CD14-positive monocyte (primary cell): ENCODE data around the gene PPP1R3G. TPM values are rescaled to one million over a fixed set of nuclear protein-coding genes. Genes with fewer than 3 reads are reported as not detected.

Experiments used
- DNase-seq, 3 donors: peaks; one replicate each; pipeline ENCODE4 v3.0.0-alpha.2; 2011 to 2022
- H2AFZ ChIP-seq: 2 replicates; pipeline ENCODE4 v1.6.0; 2012; ENCODE audit warnings: mild to moderate bottlenecking, low read depth, low read length, inconsistent platforms; ENCODE audit not compliant: insufficient read depth, poor library complexity, severe bottlenecking
- H3K27ac ChIP-seq, 2 donors: 1 replicate in 1 of 2; 2 replicates in 1 of 2; pipeline ENCODE4 v1.5.1; 2012 to 2013; ENCODE audit warnings: low read length in 2 of 2, control low read depth in 1 of 2, inconsistent platforms in 1 of 2, low read depth in 1 of 2, mild to moderate bottlenecking in 1 of 2
- H3K27me3 ChIP-seq, 2 donors: one replicate each; pipeline versions ENCODE4 v1.6.0 to v1.6.1; 2011 to 2013; ENCODE audit warnings: low read length in 2 of 2; ENCODE audit not compliant: control insufficient read depth in 2 of 2, insufficient read depth in 2 of 2
- H3K36me3 ChIP-seq, 2 donors: replicated peaks in 1 of 2; 1 replicate in 1 of 2; 2 replicates in 1 of 2; pipeline versions ENCODE4 v1.5.1 to v1.6.1; 2012 to 2013; ENCODE audit warnings: low read length in 2 of 2, control low read depth in 1 of 2, inconsistent platforms in 1 of 2, mild to moderate bottlenecking in 1 of 2; ENCODE audit not compliant: insufficient read depth in 2 of 2, control insufficient read depth in 1 of 2
- H3K4me1 ChIP-seq, 2 donors: 1 replicate in 1 of 2; 2 replicates in 1 of 2; pipeline versions ENCODE4 v1.5.1 to v1.6.1; 2012 to 2013; ENCODE audit warnings: low read length in 2 of 2, control low read depth in 1 of 2, inconsistent platforms in 1 of 2, mild to moderate bottlenecking in 1 of 2, moderate library complexity in 1 of 2; ENCODE audit not compliant: insufficient read depth in 2 of 2, control insufficient read depth in 1 of 2
- H3K4me2 ChIP-seq: replicated peaks from 2 replicates; pipeline ENCODE3; 2012; ENCODE audit warnings: low read length, moderate library complexity, mild to moderate bottlenecking; ENCODE audit not compliant: poor library complexity, severe bottlenecking; ENCODE audit errors: extremely low read depth
- H3K4me3 ChIP-seq, 3 experiments: fragments of 200-600 bp in 1 of 3; sonication (generic) in 1 of 3; replicated peaks in 1 of 3; 1 replicate in 2 of 3; 2 replicates in 1 of 3; pipeline ENCODE4 v1.5.1; 2011 to 2013; ENCODE audit warnings: low read length in 3 of 3, mild to moderate bottlenecking in 3 of 3, control low read depth in 2 of 3, low read depth in 2 of 3, inconsistent platforms in 1 of 3, moderate library complexity in 1 of 3
- H3K79me2 ChIP-seq: 2 replicates; pipeline ENCODE4 v1.6.0; 2012; ENCODE audit warnings: mild to moderate bottlenecking, control low read depth, inconsistent platforms, low read length, moderate library complexity; ENCODE audit not compliant: insufficient read depth
- H3K9ac ChIP-seq: 2 replicates; pipeline ENCODE4 v1.6.0; 2017; ENCODE audit warnings: low read length, mild to moderate bottlenecking; ENCODE audit not compliant: insufficient read depth, poor library complexity, severe bottlenecking
- H3K9me3 ChIP-seq, 2 donors: replicated peaks in 1 of 2; 1 replicate in 1 of 2; 2 replicates in 1 of 2; pipeline versions ENCODE4 v1.5.1 to v1.6.1; 2012 to 2013; ENCODE audit warnings: low read length in 2 of 2, control low read depth in 1 of 2; ENCODE audit not compliant: control insufficient read depth in 1 of 2, insufficient read depth in 1 of 2
- H4K20me1 ChIP-seq: 2 replicates; pipeline ENCODE4 v1.6.0; 2012; ENCODE audit warnings: mild to moderate bottlenecking, low read length, control low read depth, moderate library complexity; ENCODE audit not compliant: insufficient read depth
- H3K27ac Mint-ChIP-seq, 7 donors: one replicate each; pipeline ENCODE4 v1.8.0; 2020; ENCODE audit warnings: mild to moderate bottlenecking in 7 of 7, mixed read lengths in 7 of 7, moderate library complexity in 6 of 7, inconsistent platforms in 2 of 7
- H3K27me3 Mint-ChIP-seq, 3 donors: one replicate each; pipeline ENCODE4 v1.8.0; 2021 to 2022; ENCODE audit warnings: low read depth in 3 of 3, mild to moderate bottlenecking in 3 of 3, mixed read lengths in 3 of 3, moderate library complexity in 3 of 3, inconsistent platforms in 1 of 3
- H3K36me3 Mint-ChIP-seq, 2 donors: one replicate each; pipeline ENCODE4 v1.8.0; 2020; ENCODE audit warnings: mixed read lengths in 2 of 2, inconsistent platforms in 1 of 2, mild to moderate bottlenecking in 1 of 2
- H3K4me1 Mint-ChIP-seq: one replicate; pipeline ENCODE4 v1.8.0; 2020; ENCODE audit warnings: mild to moderate bottlenecking, mixed read lengths
- H3K4me3 Mint-ChIP-seq, 2 donors: one replicate each; pipeline ENCODE4 v1.8.0; 2020; ENCODE audit warnings: mild to moderate bottlenecking in 2 of 2, mixed read lengths in 2 of 2, moderate library complexity in 1 of 2
- H3K9me3 Mint-ChIP-seq, 7 donors: one replicate each; pipeline ENCODE4 v1.8.0; 2020 to 2022; ENCODE audit warnings: mixed read lengths in 7 of 7, mild to moderate bottlenecking in 6 of 7, moderate library complexity in 6 of 7, inconsistent platforms in 2 of 7
- WGBS: methylation state at CpG from one replicate; pipeline ENCODE4 v1.1.5; 2013; ENCODE audit warnings: missing lambda C conversion rate; ENCODE audit not compliant: insufficient coverage; 5-methylcytosine and 5-hydroxymethylcytosine counted together
- intact Hi-C, 2 donors: fragments of 100-400 bp; cut with micrococcal nuclease; formaldehyde crosslinking; loops; one replicate each; pipeline versions ENCODE4 v1.15.0 to v1.15.1; 2023
- polyA plus RNA-seq, 3 donors: library from polyadenylated mRNA; depleted of rRNA in 1 of 3; unstranded in 2 of 3; stranded (reverse) in 1 of 3; fragments of 300-500 nt in 2 of 3; fragments of >200 nt in 1 of 3; fragmentation: Illumina TruSeq in 2 of 3; gene quantifications; 1 replicate in 2 of 3; 2 replicates in 1 of 3; pipeline ENCODE4 v1.2.3, GENCODE V29; 2012 to 2021
- TF ChIP-seq, protein P1 (sequence below): fragments of 200-600 bp; IDR thresholded peaks from one replicate; pipeline ENCODE4 v1.8.0; 2022; ENCODE audit warnings: antibody characterized with exemption, mild to moderate bottlenecking

The PPP1R3G gene
- polyA plus RNA-seq, 3 donors = 0.13 to 0.15 (median 0.13) TPM

DNA sequence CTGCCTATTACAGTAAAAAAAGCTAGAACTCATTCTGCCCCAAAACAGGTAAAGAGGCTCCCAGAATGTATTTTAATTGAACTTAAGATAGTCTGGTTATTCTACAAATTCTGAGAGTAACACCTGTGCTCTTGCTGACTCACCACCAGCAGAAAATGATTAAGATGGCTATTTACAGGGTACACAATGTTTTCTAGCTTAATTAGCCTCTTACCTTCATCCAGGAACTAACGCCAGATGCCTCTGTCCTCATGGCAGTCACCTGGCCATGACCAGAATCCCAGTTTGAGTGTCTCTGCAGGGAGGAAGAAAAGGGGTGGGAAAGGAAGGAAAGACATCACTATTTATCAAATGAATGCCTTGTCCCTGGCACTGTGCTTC is 31.3 kb upstream of the PPP1R3G start:
- intact Hi-C loops = no loop called here

DNA sequence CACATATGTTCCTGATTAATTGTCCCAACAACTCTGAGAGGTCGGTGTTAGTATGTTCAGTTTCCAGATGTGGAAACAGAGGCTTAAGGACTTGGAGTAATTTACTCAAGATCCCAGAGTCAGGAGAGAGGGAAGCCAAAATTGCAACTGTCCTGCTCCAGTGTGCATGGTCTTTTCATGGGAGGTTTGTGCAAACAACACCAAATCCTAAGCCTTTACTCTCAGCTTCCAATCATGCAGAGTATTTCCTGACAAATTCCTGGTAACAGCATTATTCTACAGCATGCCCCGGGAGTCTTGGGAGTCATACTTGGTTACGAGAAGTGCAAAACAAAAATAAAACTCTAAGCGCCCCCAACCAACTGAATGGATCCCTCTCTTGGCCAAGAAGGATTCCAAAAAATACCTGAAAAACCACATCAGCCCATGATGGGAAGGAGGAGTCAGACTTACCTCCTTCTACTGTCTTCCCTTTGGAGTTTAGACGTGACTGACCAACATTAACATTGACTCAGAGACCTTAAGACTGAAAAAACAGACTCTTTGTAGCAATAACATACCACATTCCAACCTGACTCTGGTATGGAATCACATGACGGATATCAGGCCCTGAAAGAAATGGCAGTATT is 30.8 kb upstream of the PPP1R3G start:
- Histone ChIP-seq H3K9me3 (peaks cover 11 to 12% of the 10 kb centered on the region in 2 donors), H3K9ac (no peak overlapping the region), H4K20me1 (no peaks in the 10 kb centered on the region), H3K4me1 (peaks cover 9 to 12% of the 10 kb centered on the region in 2 donors), H3K27me3 (no peaks in the 10 kb centered on the region), H3K4me3 (no peak overlapping the region), H3K27ac (no peak overlapping the region), H2AFZ (no peak overlapping the region), H3K4me2 (no peak overlapping the region), H3K79me2 (no peaks in the 10 kb centered on the region), H3K36me3 (no peaks in the 10 kb centered on the region)
- Mint-ChIP-seq H3K4me1 (peaks cover 27% of the 10 kb centered on the region), H3K27ac (no peak overlapping the region), H3K36me3 (peaks cover 5 to 7% of the 10 kb centered on the region in 2 donors), H3K9me3 (peaks cover 9 to 22% (median 17%) of the 10 kb centered on the region in 7 donors), H3K27me3 (peaks cover 0 to under 1% (median 0%) of the 10 kb centered on the region in 3 donors), H3K4me3 (no peak overlapping the region)
- DNase-seq = no peak
- intact Hi-C loops = no loop called here
- TF ChIP-seq, protein P1, sequence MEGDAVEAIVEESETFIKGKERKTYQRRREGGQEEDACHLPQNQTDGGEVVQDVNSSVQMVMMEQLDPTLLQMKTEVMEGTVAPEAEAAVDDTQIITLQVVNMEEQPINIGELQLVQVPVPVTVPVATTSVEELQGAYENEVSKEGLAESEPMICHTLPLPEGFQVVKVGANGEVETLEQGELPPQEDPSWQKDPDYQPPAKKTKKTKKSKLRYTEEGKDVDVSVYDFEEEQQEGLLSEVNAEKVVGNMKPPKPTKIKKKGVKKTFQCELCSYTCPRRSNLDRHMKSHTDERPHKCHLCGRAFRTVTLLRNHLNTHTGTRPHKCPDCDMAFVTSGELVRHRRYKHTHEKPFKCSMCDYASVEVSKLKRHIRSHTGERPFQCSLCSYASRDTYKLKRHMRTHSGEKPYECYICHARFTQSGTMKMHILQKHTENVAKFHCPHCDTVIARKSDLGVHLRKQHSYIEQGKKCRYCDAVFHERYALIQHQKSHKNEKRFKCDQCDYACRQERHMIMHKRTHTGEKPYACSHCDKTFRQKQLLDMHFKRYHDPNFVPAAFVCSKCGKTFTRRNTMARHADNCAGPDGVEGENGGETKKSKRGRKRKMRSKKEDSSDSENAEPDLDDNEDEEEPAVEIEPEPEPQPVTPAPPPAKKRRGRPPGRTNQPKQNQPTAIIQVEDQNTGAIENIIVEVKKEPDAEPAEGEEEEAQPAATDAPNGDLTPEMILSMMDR = no peak
- 92% methylated on average over 2 of the region's 6 CpGs for WGBS

More for the DNA sequence above, 31.3 kb upstream of the PPP1R3G start:
- H3K4me1 Mint-ChIP-seq = peaks cover 29% of the 10 kb centered on the region
- Histone ChIP-seq H2AFZ (no peak overlapping the region), H3K9me3 (peaks cover 11 to 17% of the 10 kb centered on the region in 2 donors), H3K4me3 (no peak overlapping the region), H3K9ac (no peak overlapping the region), H4K20me1 (no peaks in the 10 kb centered on the region), H3K27ac (no peak overlapping the region), H3K27me3 (no peaks in the 10 kb centered on the region), H3K36me3 (no peaks in the 10 kb centered on the region), H3K4me1 (peaks cover 9 to 12% of the 10 kb centered on the region in 2 donors), H3K79me2 (no peaks in the 10 kb centered on the region), H3K4me2 (no peak overlapping the region)
- H3K27me3 Mint-ChIP-seq = no peaks in the 10 kb centered on the region
- peaks cover 5 to 7% of the 10 kb centered on the region in 2 donors for H3K36me3 Mint-ChIP-seq
- no CpG with 5 or more reads among the region's 1 CpG for WGBS
- no peak for DNase-seq
- H3K4me3 Mint-ChIP-seq = no peak overlapping the region
- peaks cover 10 to 23% (median 22%) of the 10 kb centered on the region in 7 donors for H3K9me3 Mint-ChIP-seq
- TF ChIP-seq, protein P1 = no peak
- no peak overlapping the region for H3K27ac Mint-ChIP-seq
